Measurements from ENCODE around the gene SLC22A2. TPM values are rescaled to one million over a fixed set of nuclear protein-coding genes. Genes with fewer than 3 reads are reported as not detected.
A peak's percentile ranks its signal among the peaks of the same experiment; 100 is the strongest.

Gene SLC22A2
- total and polyA plus RNA-seq, 4 donors, result not detected

DNA sequence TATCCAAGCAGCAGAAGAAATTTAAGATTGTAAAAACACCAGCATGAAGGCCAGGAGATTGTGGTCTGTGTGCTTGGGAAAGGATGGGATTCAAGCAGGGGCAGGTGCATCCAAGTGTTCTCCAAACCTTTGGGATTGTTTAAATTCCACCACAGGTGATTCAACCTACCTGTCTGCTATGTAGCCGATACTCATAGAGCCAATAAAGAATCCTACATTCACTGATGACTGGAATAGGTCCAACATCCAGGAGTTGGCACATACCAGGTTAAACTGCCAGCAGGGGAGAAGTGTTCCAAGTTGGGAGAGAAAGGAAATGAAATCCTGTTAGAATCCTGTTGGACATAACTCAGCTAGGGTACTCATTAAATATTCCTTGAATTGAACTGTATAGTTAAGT is 2.2 kb downstream of the SLC22A2 start:
- no peak overlapping the region for H3K4me3 ChIP-seq (ENCODE audit: low read depth in 1 of 3, low read length in 3 of 3)
- WGBS, result 27% methylated on average over 1 of the region's 1 CpG
- no peaks in the 10 kb centered on the region for H3K9me3 ChIP-seq (ENCODE audit: control insufficient read depth in 4 of 4, low read length in 3 of 4)
- H3K9ac ChIP-seq (ENCODE audit: low read depth in 1 of 2, low read length in 2 of 2), result no peak overlapping the region
- peaks cover 0 to 18% (median 14%) of the 10 kb centered on the region in 4 donors for H3K4me1 ChIP-seq (ENCODE audit: control insufficient read depth in 4 of 4, insufficient read depth in 4 of 4, low read length in 3 of 4)
- H3K36me3 ChIP-seq (ENCODE audit: control insufficient read depth in 4 of 4, insufficient read depth in 3 of 4, low read depth in 1 of 4, low read length in 3 of 4), result no peaks in the 10 kb centered on the region
- DNase-seq (ENCODE audit: low spot score), result no peak
- TF ChIP-seq, protein P1, sequence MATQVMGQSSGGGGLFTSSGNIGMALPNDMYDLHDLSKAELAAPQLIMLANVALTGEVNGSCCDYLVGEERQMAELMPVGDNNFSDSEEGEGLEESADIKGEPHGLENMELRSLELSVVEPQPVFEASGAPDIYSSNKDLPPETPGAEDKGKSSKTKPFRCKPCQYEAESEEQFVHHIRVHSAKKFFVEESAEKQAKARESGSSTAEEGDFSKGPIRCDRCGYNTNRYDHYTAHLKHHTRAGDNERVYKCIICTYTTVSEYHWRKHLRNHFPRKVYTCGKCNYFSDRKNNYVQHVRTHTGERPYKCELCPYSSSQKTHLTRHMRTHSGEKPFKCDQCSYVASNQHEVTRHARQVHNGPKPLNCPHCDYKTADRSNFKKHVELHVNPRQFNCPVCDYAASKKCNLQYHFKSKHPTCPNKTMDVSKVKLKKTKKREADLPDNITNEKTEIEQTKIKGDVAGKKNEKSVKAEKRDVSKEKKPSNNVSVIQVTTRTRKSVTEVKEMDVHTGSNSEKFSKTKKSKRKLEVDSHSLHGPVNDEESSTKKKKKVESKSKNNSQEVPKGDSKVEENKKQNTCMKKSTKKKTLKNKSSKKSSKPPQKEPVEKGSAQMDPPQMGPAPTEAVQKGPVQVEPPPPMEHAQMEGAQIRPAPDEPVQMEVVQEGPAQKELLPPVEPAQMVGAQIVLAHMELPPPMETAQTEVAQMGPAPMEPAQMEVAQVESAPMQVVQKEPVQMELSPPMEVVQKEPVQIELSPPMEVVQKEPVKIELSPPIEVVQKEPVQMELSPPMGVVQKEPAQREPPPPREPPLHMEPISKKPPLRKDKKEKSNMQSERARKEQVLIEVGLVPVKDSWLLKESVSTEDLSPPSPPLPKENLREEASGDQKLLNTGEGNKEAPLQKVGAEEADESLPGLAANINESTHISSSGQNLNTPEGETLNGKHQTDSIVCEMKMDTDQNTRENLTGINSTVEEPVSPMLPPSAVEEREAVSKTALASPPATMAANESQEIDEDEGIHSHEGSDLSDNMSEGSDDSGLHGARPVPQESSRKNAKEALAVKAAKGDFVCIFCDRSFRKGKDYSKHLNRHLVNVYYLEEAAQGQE (IDR thresholded peaks at IDR 0.05), result no peak
- TF ChIP-seq FOXA2 (IDR thresholded peaks at IDR 0.05), result no peak
- no peak for TF ChIP-seq HNF4A (conservative IDR thresholded peaks at IDR 0.05)
- TF ChIP-seq GABPA (IDR thresholded peaks at IDR 0.05 in 1 of 2, conservative IDR thresholded peaks at IDR 0.05 in 1 of 2), result no peak
- no peak for TF ChIP-seq RAD21 (IDR thresholded peaks at IDR 0.05)
- TF ChIP-seq EGR1 (IDR thresholded peaks at IDR 0.05; ENCODE audit: low read depth in 2 of 2), result no peak
- TF ChIP-seq, protein P2, sequence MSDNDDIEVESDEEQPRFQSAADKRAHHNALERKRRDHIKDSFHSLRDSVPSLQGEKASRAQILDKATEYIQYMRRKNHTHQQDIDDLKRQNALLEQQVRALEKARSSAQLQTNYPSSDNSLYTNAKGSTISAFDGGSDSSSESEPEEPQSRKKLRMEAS (IDR thresholded peaks at IDR 0.05), result no peak
- no peak for TF ChIP-seq YY1 (IDR thresholded peaks at IDR 0.05)
- no peak for TF ChIP-seq HNF4G (IDR thresholded peaks at IDR 0.05)
- TF ChIP-seq TAF1 (conservative IDR thresholded peaks at IDR 0.05), result no peak
- TF ChIP-seq FOXA1 (IDR thresholded peaks at IDR 0.05), result no peak
- H3K27me3 ChIP-seq (ENCODE audit: control insufficient read depth in 4 of 4, insufficient read depth in 4 of 4, low read length in 3 of 4), result no peaks in the 10 kb centered on the region
- no peak overlapping the region for H3K27ac ChIP-seq (ENCODE audit: low read depth in 1 of 2, low read length in 2 of 2)

DNA sequence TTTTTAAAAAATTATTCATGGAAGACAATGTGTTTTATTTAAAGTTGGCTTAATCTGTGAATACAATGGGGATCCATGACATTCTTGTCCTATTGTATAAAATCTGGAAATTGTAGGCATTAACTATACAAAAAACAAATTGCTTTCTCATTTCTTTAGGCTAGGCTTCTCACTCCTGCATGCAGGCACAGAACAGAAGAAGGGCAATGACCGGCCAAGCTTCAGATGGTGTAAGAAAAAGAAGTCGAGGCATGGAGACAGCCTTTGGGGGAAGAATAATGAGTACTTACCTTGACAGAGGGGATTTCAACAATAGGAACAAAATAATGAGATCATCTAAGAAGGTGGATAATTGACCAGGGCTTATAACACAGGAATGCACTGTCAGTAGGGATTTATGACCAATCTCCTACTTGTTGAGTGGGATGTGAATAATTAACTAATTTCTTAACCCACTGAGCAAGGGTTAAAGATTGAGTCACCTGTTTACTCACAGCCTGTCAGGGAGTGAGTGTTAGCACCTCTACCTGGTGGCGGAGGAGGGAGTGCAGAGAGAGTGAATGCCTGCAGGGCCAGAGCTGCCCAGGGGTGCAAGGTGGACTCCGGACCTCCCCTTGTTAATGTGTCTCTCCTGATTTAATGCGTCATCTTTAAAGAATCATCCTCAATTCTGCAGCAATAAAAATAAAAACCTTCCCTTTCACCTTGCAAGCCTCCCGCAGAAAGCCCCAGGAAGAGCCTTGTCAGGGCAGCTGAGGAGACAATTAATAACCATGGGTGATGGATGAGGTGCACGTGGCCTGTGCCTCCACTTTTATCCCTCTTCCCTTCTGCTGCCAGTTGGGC is 3.9 kb downstream of the SLC22A2 start:
- H3K9me3 ChIP-seq (ENCODE audit: control insufficient read depth in 4 of 4, low read length in 3 of 4), result no peaks in the 10 kb centered on the region
- peaks cover 0 to 18% (median 14%) of the 10 kb centered on the region in 4 donors for H3K4me1 ChIP-seq (ENCODE audit: control insufficient read depth in 4 of 4, insufficient read depth in 4 of 4, low read length in 3 of 4)
- TF ChIP-seq FOXA2 (IDR thresholded peaks at IDR 0.05) (peak; percentile 92), SP1 (IDR thresholded peaks at IDR 0.05) (peak; percentile 85), YY1 (IDR thresholded peaks at IDR 0.05) (peak; percentile 20), JUND (IDR thresholded peaks at IDR 0.05) (peak; percentile 89 to 95), GABPA (IDR thresholded peaks at IDR 0.05 in 1 of 2, conservative IDR thresholded peaks at IDR 0.05 in 1 of 2) (no peak), EGR1 (IDR thresholded peaks at IDR 0.05; ENCODE audit: low read depth in 2 of 2) (peak in 1 of 2 donors; percentile 25), RXRA (IDR thresholded peaks at IDR 0.05) (peak; percentile 67 to 91), HNF4G (IDR thresholded peaks at IDR 0.05) (peak; percentile 65), HNF4A (conservative IDR thresholded peaks at IDR 0.05) (peak; percentile 77 to 89), TAF1 (conservative IDR thresholded peaks at IDR 0.05) (no peak), NR2F2 (IDR thresholded peaks at IDR 0.05) (no peak), FOXA1 (IDR thresholded peaks at IDR 0.05) (peak; percentile 90), RAD21 (IDR thresholded peaks at IDR 0.05) (peak; percentile 64 to 69)
- TF ChIP-seq, protein P3, sequence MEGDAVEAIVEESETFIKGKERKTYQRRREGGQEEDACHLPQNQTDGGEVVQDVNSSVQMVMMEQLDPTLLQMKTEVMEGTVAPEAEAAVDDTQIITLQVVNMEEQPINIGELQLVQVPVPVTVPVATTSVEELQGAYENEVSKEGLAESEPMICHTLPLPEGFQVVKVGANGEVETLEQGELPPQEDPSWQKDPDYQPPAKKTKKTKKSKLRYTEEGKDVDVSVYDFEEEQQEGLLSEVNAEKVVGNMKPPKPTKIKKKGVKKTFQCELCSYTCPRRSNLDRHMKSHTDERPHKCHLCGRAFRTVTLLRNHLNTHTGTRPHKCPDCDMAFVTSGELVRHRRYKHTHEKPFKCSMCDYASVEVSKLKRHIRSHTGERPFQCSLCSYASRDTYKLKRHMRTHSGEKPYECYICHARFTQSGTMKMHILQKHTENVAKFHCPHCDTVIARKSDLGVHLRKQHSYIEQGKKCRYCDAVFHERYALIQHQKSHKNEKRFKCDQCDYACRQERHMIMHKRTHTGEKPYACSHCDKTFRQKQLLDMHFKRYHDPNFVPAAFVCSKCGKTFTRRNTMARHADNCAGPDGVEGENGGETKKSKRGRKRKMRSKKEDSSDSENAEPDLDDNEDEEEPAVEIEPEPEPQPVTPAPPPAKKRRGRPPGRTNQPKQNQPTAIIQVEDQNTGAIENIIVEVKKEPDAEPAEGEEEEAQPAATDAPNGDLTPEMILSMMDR (IDR thresholded peaks at IDR 0.05; ENCODE audit: low read depth, low read length, missing input control), result peak; percentile 22
- TF ChIP-seq, protein P1 (IDR thresholded peaks at IDR 0.05), result no peak
- TF ChIP-seq, protein P2 (IDR thresholded peaks at IDR 0.05), result peak; percentile 53
- TF ChIP-seq, protein P4, sequence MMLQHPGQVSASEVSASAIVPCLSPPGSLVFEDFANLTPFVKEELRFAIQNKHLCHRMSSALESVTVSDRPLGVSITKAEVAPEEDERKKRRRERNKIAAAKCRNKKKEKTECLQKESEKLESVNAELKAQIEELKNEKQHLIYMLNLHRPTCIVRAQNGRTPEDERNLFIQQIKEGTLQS (IDR thresholded peaks at IDR 0.05), result peak; percentile 84
- TF ChIP-seq, protein P5, sequence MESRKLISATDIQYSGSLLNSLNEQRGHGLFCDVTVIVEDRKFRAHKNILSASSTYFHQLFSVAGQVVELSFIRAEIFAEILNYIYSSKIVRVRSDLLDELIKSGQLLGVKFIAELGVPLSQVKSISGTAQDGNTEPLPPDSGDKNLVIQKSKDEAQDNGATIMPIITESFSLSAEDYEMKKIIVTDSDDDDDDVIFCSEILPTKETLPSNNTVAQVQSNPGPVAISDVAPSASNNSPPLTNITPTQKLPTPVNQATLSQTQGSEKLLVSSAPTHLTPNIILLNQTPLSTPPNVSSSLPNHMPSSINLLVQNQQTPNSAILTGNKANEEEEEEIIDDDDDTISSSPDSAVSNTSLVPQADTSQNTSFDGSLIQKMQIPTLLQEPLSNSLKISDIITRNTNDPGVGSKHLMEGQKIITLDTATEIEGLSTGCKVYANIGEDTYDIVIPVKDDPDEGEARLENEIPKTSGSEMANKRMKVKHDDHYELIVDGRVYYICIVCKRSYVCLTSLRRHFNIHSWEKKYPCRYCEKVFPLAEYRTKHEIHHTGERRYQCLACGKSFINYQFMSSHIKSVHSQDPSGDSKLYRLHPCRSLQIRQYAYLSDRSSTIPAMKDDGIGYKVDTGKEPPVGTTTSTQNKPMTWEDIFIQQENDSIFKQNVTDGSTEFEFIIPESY (IDR thresholded peaks at IDR 0.05), result peak; percentile 70
- H3K4me3 ChIP-seq (ENCODE audit: low read depth in 1 of 3, low read length in 3 of 3), result no peak overlapping the region
- no peaks in the 10 kb centered on the region for H3K27me3 ChIP-seq (ENCODE audit: control insufficient read depth in 4 of 4, insufficient read depth in 4 of 4, low read length in 3 of 4)
- 21% methylated on average over 7 of the region's 7 CpGs for WGBS
- peak; percentile 54 for DNase-seq (ENCODE audit: low spot score)
- peak overlapping the region; percentile 73 to 85 for H3K27ac ChIP-seq (ENCODE audit: low read depth in 1 of 2, low read length in 2 of 2)
- peak overlapping the region in 1 of 2 donors; percentile 14 for H3K9ac ChIP-seq (ENCODE audit: low read depth in 1 of 2, low read length in 2 of 2)
- no peaks in the 10 kb centered on the region for H3K36me3 ChIP-seq (ENCODE audit: control insufficient read depth in 4 of 4, insufficient read depth in 3 of 4, low read depth in 1 of 4, low read length in 3 of 4)

All from liver (tissue), 9 donors.